ENCODE data around the gene RPS15. TPM values are rescaled to one million over a fixed set of nuclear protein-coding genes. Genes with fewer than 3 reads are reported as not detected.
A peak's percentile ranks its signal among the peaks of the same experiment; 100 is the strongest.

Gene RPS15
- total and polyA plus RNA-seq, 9 of the 15 experiments (the other 6 are each of a cell fraction or from before 2014, with no cell fraction given), result 605 to 2,791 (median 957) TPM

GRCh38 chr19:1450735-1451731, 12.8 kb downstream of the RPS15 start (continued):
- no peak for TF ChIP-seq POLR2AphosphoS5 (IDR thresholded peaks at IDR 0.05; ENCODE audit: control insufficient read depth, insufficient read depth, low read depth, low read length)
- TF ChIP-seq FOXO4 (CRISPR knock-in tag; IDR thresholded peaks at IDR 0.05), result no peak
- TF ChIP-seq ZNF134 (CRISPR knock-in tag; conservative IDR thresholded peaks at IDR 0.05), result 0 out of 2 replicates have a peak, but pooled peaks have one; percentile 8
- TF ChIP-seq IRF2 (CRISPR knock-in tag; IDR thresholded peaks at IDR 0.05), result no peak
- TF ChIP-seq JUND (IDR thresholded peaks at IDR 0.05; ENCODE audit: borderline replicate concordance, low read depth, low read length), result no peak
- no peak for TF ChIP-seq JUND (tag; IDR thresholded peaks at IDR 0.05; ENCODE audit: borderline replicate concordance, low read depth, low read length)
- no peak for TF ChIP-seq SIN3B (IDR thresholded peaks at IDR 0.05; ENCODE audit: low read depth)
- TF ChIP-seq CBX3 (IDR thresholded peaks at IDR 0.05; ENCODE audit: borderline replicate concordance in 1 of 2, low read length in 2 of 2), result no peak
- no peak for TF ChIP-seq CEBPZ (IDR thresholded peaks at IDR 0.05; ENCODE audit: borderline replicate concordance, low read depth, low read length)
- no peak for TF ChIP-seq ZBTB2 (IDR thresholded peaks at IDR 0.05)
- TF ChIP-seq ELF1 (tag; IDR thresholded peaks at IDR 0.05), result no peak
- TF ChIP-seq STAG1 (CRISPR knock-in tag; IDR thresholded peaks at IDR 0.05; ENCODE audit: borderline replicate concordance), result no peak
- no peak for TF ChIP-seq MYBL2 (IDR thresholded peaks at IDR 0.05; ENCODE audit: low read depth)
- no peak for TF ChIP-seq MYBL2 (CRISPR knock-in tag; IDR thresholded peaks at IDR 0.05; ENCODE audit: borderline replicate concordance)
- TF ChIP-seq SRSF9 (IDR thresholded peaks at IDR 0.05; ENCODE audit: borderline replicate concordance, low read depth, low read length), result no peak
- 0 out of 4 replicates have a peak, but pooled peaks of 1 of the 2 experiments have one; percentile 16 for TF ChIP-seq MNT (conservative IDR thresholded peaks at IDR 0.05)
- no peak for TF ChIP-seq ZNF780A (CRISPR knock-in tag; IDR thresholded peaks at IDR 0.05)
- TF ChIP-seq ZNF511 (CRISPR knock-in tag; IDR thresholded peaks at IDR 0.05), result no peak

Measured in K562 (cell line).